SJSA1 (cell line): ENCODE data around the gene FGGY. TPM values are rescaled to one million over a fixed set of nuclear protein-coding genes. Genes with fewer than 3 reads are reported as not detected.

ENCODE experiments used
- DNase-seq, 2 experiments: peaks; one replicate each; pipeline ENCODE4 v3.0.0-alpha.2; 2015 to 2020; ENCODE audit warnings: low spot score in 2 of 2, low read depth in 1 of 2
- H3K27ac ChIP-seq: fragments of 250-450 bp; sonication (Bioruptor Pico); 2 replicates; pipeline ENCODE4 v1.5.1; 2020; ENCODE audit warnings: mild to moderate bottlenecking, moderate library complexity
- H3K27me3 ChIP-seq: fragments of 250-450 bp; sonication (Bioruptor Pico); replicated peaks from 2 replicates; pipeline ENCODE4 v1.5.1; 2020; ENCODE audit warnings: mild to moderate bottlenecking, moderate library complexity
- H3K36me3 ChIP-seq: fragments of 250-450 bp; sonication (Bioruptor Pico); 2 replicates; pipeline ENCODE4 v1.5.1; 2020; ENCODE audit warnings: mild to moderate bottlenecking
- H3K4me1 ChIP-seq: fragments of 250-450 bp; sonication (Bioruptor Pico); replicated peaks from 2 replicates; pipeline ENCODE4 v1.6.1; 2021; ENCODE audit warnings: mild to moderate bottlenecking
- H3K4me3 ChIP-seq: fragments of 250-450 bp; sonication (Bioruptor Pico); 2 replicates; pipeline ENCODE4 v1.5.1; 2020; ENCODE audit warnings: mild to moderate bottlenecking
- H3K9me3 ChIP-seq: fragments of 250-450 bp; sonication (Bioruptor Pico); replicated peaks from 2 replicates; pipeline ENCODE4 v1.5.1; 2020; ENCODE audit warnings: mild to moderate bottlenecking
- total RNA-seq: library from RNA; depleted of rRNA; stranded (reverse); fragments of >200 nt; shearing (Covaris generic); gene quantifications from 2 replicates; pipeline ENCODE4 v1.2.3, GENCODE V29; 2014

FGGY gene
- total RNA-seq, 1 experiment from 2014 or later: 9.0 TPM

- Histone ChIP-seq H3K36me3 (no peaks in the 10 kb centered on the region), H3K9me3 (peaks cover 8% of the 10 kb centered on the region), H3K4me1 (peaks cover 20% of the 10 kb centered on the region), H3K4me3 (no peak overlapping the region), H3K27ac (0 out of 2 replicates have a peak overlapping the region, but pooled peaks have one; percentile 12), H3K27me3 (no peaks in the 10 kb centered on the region)
- no peak for DNase-seq
Measured at GRCh38 chr1:59738152-59738551, 441.3 kb downstream of the FGGY start.

- peak in 1 of 2 experiments; percentile 47 for DNase-seq
- Histone ChIP-seq H3K27me3 (no peaks in the 10 kb centered on the region), H3K9me3 (peaks cover 8% of the 10 kb centered on the region), H3K4me1 (peaks cover 21% of the 10 kb centered on the region), H3K36me3 (no peaks in the 10 kb centered on the region), H3K4me3 (no peak overlapping the region), H3K27ac (0 out of 2 replicates have a peak overlapping the region, but pooled peaks have one; percentile 12)
Measured at GRCh38 chr1:59738591-59739015, 441.7 kb downstream of the FGGY start.

GRCh38 chr1:59739111-59739510, 442.2 kb downstream of the FGGY start:
- Histone ChIP-seq H3K4me3 (no peak overlapping the region), H3K27me3 (no peaks in the 10 kb centered on the region), H3K36me3 (no peaks in the 10 kb centered on the region), H3K27ac (0 out of 2 replicates have a peak overlapping the region, but pooled peaks have one; percentile 12), H3K9me3 (peaks cover 8% of the 10 kb centered on the region), H3K4me1 (peaks cover 26% of the 10 kb centered on the region)
- DNase-seq: no peak

GRCh38 chr1:59742526-59742925, 445.6 kb downstream of the FGGY start:
- Histone ChIP-seq H3K27ac (no peak overlapping the region), H3K4me1 (peaks cover 24% of the 10 kb centered on the region), H3K9me3 (no peaks in the 10 kb centered on the region), H3K4me3 (no peak overlapping the region), H3K27me3 (no peaks in the 10 kb centered on the region), H3K36me3 (no peaks in the 10 kb centered on the region)
- DNase-seq: no peak

- H3K36me3 ChIP-seq: no peaks in the 10 kb centered on the region
- peaks cover 14% of the 10 kb centered on the region for H3K4me1 ChIP-seq
- DNase-seq: peak in 1 of 2 experiments; percentile 38
- H3K27ac ChIP-seq: no peak overlapping the region
- H3K4me3 ChIP-seq: no peak overlapping the region
- no peaks in the 10 kb centered on the region for H3K27me3 ChIP-seq
- H3K9me3 ChIP-seq: no peaks in the 10 kb centered on the region
Measured at GRCh38 chr1:59743324-59744091, 446.6 kb downstream of the FGGY start.

- DNase-seq: no peak
- peaks cover 15% of the 10 kb centered on the region for H3K4me1 ChIP-seq
- H3K27me3 ChIP-seq: no peaks in the 10 kb centered on the region
- H3K36me3 ChIP-seq: no peaks in the 10 kb centered on the region
- no peak overlapping the region for H3K4me3 ChIP-seq
- H3K27ac ChIP-seq: no peak overlapping the region
- no peaks in the 10 kb centered on the region for H3K9me3 ChIP-seq
Measured at GRCh38 chr1:59747420-59748024, 450.6 kb downstream of the FGGY start.

- no peak for DNase-seq
- no peak overlapping the region for H3K4me3 ChIP-seq
- H3K36me3 ChIP-seq: no peaks in the 10 kb centered on the region
- no peaks in the 10 kb centered on the region for H3K27me3 ChIP-seq
- no peaks in the 10 kb centered on the region for H3K9me3 ChIP-seq
- H3K4me1 ChIP-seq: peaks cover 15% of the 10 kb centered on the region
- H3K27ac ChIP-seq: no peak overlapping the region
Measured at GRCh38 chr1:59748123-59748522, 451.2 kb downstream of the FGGY start.

GRCh38 chr1:59750328-59751003, 453.6 kb downstream of the FGGY start:
- Histone ChIP-seq H3K4me3 (no peak overlapping the region), H3K27me3 (no peaks in the 10 kb centered on the region), H3K36me3 (no peaks in the 10 kb centered on the region), H3K9me3 (no peaks in the 10 kb centered on the region), H3K27ac (no peak overlapping the region), H3K4me1 (peaks cover 10% of the 10 kb centered on the region)
- peak in 1 of 2 experiments; percentile 44 for DNase-seq

- DNase-seq: no peak
- Histone ChIP-seq H3K4me1 (peaks cover 14% of the 10 kb centered on the region), H3K36me3 (no peaks in the 10 kb centered on the region), H3K27me3 (no peaks in the 10 kb centered on the region), H3K9me3 (no peaks in the 10 kb centered on the region), H3K4me3 (no peak overlapping the region), H3K27ac (no peak overlapping the region)
Measured at GRCh38 chr1:59751004-59751395, 454.1 kb downstream of the FGGY start.

- H3K4me1 ChIP-seq: peaks cover 14% of the 10 kb centered on the region
- H3K36me3 ChIP-seq: no peaks in the 10 kb centered on the region
- no peak for DNase-seq
- H3K4me3 ChIP-seq: no peak overlapping the region
- H3K27ac ChIP-seq: no peak overlapping the region
- H3K27me3 ChIP-seq: no peaks in the 10 kb centered on the region
- no peaks in the 10 kb centered on the region for H3K9me3 ChIP-seq
Measured at GRCh38 chr1:59751801-59752200, 454.9 kb downstream of the FGGY start.

- H3K4me1 ChIP-seq: peaks cover 14% of the 10 kb centered on the region
- no peaks in the 10 kb centered on the region for H3K9me3 ChIP-seq
- no peaks in the 10 kb centered on the region for H3K27me3 ChIP-seq
- H3K4me3 ChIP-seq: no peak overlapping the region
- no peak for DNase-seq
- no peaks in the 10 kb centered on the region for H3K36me3 ChIP-seq
- no peak overlapping the region for H3K27ac ChIP-seq
Measured at GRCh38 chr1:59752556-59753414, 455.9 kb downstream of the FGGY start.

GRCh38 chr1:59755069-59755685, 458.3 kb downstream of the FGGY start:
- Histone ChIP-seq H3K4me1 (peaks cover 20% of the 10 kb centered on the region), H3K27me3 (no peaks in the 10 kb centered on the region), H3K36me3 (no peaks in the 10 kb centered on the region), H3K9me3 (no peaks in the 10 kb centered on the region), H3K27ac (no peak overlapping the region), H3K4me3 (no peak overlapping the region)
- DNase-seq: no peak

GRCh38 chr1:59757197-59757747, 460.4 kb downstream of the FGGY start:
- Histone ChIP-seq H3K4me3 (no peak overlapping the region), H3K36me3 (no peaks in the 10 kb centered on the region), H3K27me3 (no peaks in the 10 kb centered on the region), H3K9me3 (no peaks in the 10 kb centered on the region), H3K4me1 (peaks cover 11% of the 10 kb centered on the region), H3K27ac (no peak overlapping the region)
- DNase-seq: no peak
